ENCODE results near the gene CNTN2.

CNTN2 gene

DNA sequence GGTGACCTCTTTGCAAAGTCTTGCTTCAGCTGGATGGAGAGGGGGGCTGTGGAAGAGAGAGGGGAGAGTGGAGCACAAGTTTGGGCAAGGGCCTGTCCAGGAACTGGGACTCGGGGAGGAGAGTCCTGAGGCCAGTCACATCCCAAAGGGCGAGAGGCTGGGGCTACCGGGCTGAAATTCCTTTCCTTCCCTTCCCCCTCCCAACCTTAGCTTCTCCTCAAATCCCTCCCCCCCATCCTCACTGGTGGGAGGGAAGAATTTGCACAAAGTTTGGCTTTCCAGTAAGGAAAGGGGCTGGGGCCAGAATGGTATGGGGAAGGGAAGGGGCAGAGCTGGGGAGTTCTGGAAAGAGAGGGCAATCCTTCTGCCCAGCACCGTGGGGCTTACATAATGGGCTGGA, 854 bp downstream of the CNTN2 start:
- Histone ChIP-seq H3K4me3 (ENCODE audit: low read length) (no peak overlapping the region), H3F3A (ENCODE audit: insufficient read depth, low read length) (no peaks in the 10 kb centered on the region), H4K20me1 (ENCODE audit: insufficient read depth, low read length) (no peaks in the 10 kb centered on the region), H2AFZ (ENCODE audit: low read length) (no peak overlapping the region), H3K27ac (ENCODE audit: low read length) (no peak overlapping the region), H3K4me1 (ENCODE audit: low read length) (no peaks in the 10 kb centered on the region), H3K4me2 (ENCODE audit: low read depth, low read length) (no peak overlapping the region), H3K9me3 (replicated peaks; ENCODE audit: insufficient read depth, low read length) (no peaks in the 10 kb centered on the region), H3K27me3 (replicated peaks; ENCODE audit: insufficient read depth, low read length) (peaks cover 94% of the 10 kb centered on the region), H3K9ac (ENCODE audit: low read length) (no peak overlapping the region), H3K79me2 (ENCODE audit: low read length) (no peaks in the 10 kb centered on the region), H3K9me2 (replicated peaks; ENCODE audit: insufficient read depth, low read length) (no peaks in the 10 kb centered on the region), H3K36me3 (replicated peaks; ENCODE audit: insufficient read depth, low read length) (no peaks in the 10 kb centered on the region)
- TF ChIP-seq EZH2phosphoT487 (IDR thresholded peaks at IDR 0.05; ENCODE audit: low read length) = no peak
- no peak for TF ChIP-seq CTCF (IDR thresholded peaks at IDR 0.05; ENCODE audit: low read length)
- TF ChIP-seq EZH2 (optimal IDR thresholded peaks at IDR 0.05; ENCODE audit: low read depth, low read length) = no peak
- no peak for DNase-seq

- H3K9me3 ChIP-seq (replicated peaks; ENCODE audit: insufficient read depth, low read length) = no peaks in the 10 kb centered on the region
- no peak overlapping the region for H3K4me3 ChIP-seq (ENCODE audit: low read length)
- TF ChIP-seq EZH2phosphoT487 (IDR thresholded peaks at IDR 0.05; ENCODE audit: low read length) (no peak), CTCF (IDR thresholded peaks at IDR 0.05; ENCODE audit: low read length) (no peak), EZH2 (optimal IDR thresholded peaks at IDR 0.05; ENCODE audit: low read depth, low read length) (no peak)
- no peak overlapping the region for H3K4me2 ChIP-seq (ENCODE audit: low read depth, low read length)
- H3K27me3 ChIP-seq (replicated peaks; ENCODE audit: insufficient read depth, low read length) = peaks cover 93% of the 10 kb centered on the region
- H2AFZ ChIP-seq (ENCODE audit: low read length) = no peak overlapping the region
- no peaks in the 10 kb centered on the region for H3K79me2 ChIP-seq (ENCODE audit: low read length)
- no peaks in the 10 kb centered on the region for H3K9me2 ChIP-seq (replicated peaks; ENCODE audit: insufficient read depth, low read length)
- no peaks in the 10 kb centered on the region for H4K20me1 ChIP-seq (ENCODE audit: insufficient read depth, low read length)
- DNase-seq = no peak
- no peaks in the 10 kb centered on the region for H3F3A ChIP-seq (ENCODE audit: insufficient read depth, low read length)
- no peaks in the 10 kb centered on the region for H3K4me1 ChIP-seq (ENCODE audit: low read length)
- H3K9ac ChIP-seq (ENCODE audit: low read length) = no peak overlapping the region
- H3K36me3 ChIP-seq (replicated peaks; ENCODE audit: insufficient read depth, low read length) = no peaks in the 10 kb centered on the region
- H3K27ac ChIP-seq (ENCODE audit: low read length) = no peak overlapping the region
Measured at GRCh38 chr1:205044741-205045140, 1.7 kb downstream of the CNTN2 start.

- DNase-seq = no peak
- no peaks in the 10 kb centered on the region for H3K79me2 ChIP-seq (ENCODE audit: low read length)
- no peaks in the 10 kb centered on the region for H3F3A ChIP-seq (ENCODE audit: insufficient read depth, low read length)
- H3K4me2 ChIP-seq (ENCODE audit: low read depth, low read length) = no peak overlapping the region
- no peak overlapping the region for H3K9ac ChIP-seq (ENCODE audit: low read length)
- H3K4me1 ChIP-seq (ENCODE audit: low read length) = no peaks in the 10 kb centered on the region
- peaks cover 93% of the 10 kb centered on the region for H3K27me3 ChIP-seq (replicated peaks; ENCODE audit: insufficient read depth, low read length)
- H3K9me3 ChIP-seq (replicated peaks; ENCODE audit: insufficient read depth, low read length) = no peaks in the 10 kb centered on the region
- no peak overlapping the region for H3K4me3 ChIP-seq (ENCODE audit: low read length)
- H3K9me2 ChIP-seq (replicated peaks; ENCODE audit: insufficient read depth, low read length) = no peaks in the 10 kb centered on the region
- H3K36me3 ChIP-seq (replicated peaks; ENCODE audit: insufficient read depth, low read length) = no peaks in the 10 kb centered on the region
- no peaks in the 10 kb centered on the region for H4K20me1 ChIP-seq (ENCODE audit: insufficient read depth, low read length)
- no peak overlapping the region for H3K27ac ChIP-seq (ENCODE audit: low read length)
- TF ChIP-seq CTCF (IDR thresholded peaks at IDR 0.05; ENCODE audit: low read length) (no peak), EZH2phosphoT487 (IDR thresholded peaks at IDR 0.05; ENCODE audit: low read length) (no peak), EZH2 (optimal IDR thresholded peaks at IDR 0.05; ENCODE audit: low read depth, low read length) (no peak)
- H2AFZ ChIP-seq (ENCODE audit: low read length) = no peak overlapping the region
Measured at GRCh38 chr1:205045146-205045545, 2.1 kb downstream of the CNTN2 start.

All from MM.1S (cell line).